Activated T-cell treated with anti-CD3 and anti-CD28 coated beads for 4 hours (primary cell): ENCODE data around the gene EVI5.

ENCODE experiments used
- DNase-seq: peaks from one replicate; pipeline ENCODE4 v3.0.0-alpha.2; 2020

EVI5 gene

GRCh38 chr1:92504291-92505014 lies 280.5 kb downstream of the EVI5 start:
- no peak for DNase-seq

GRCh38 chr1:92503926-92504285 lies 281.0 kb downstream of the EVI5 start:
- DNase-seq = no peak

GRCh38 chr1:92503043-92503925 lies 281.6 kb downstream of the EVI5 start:
- no peak for DNase-seq

- no peak for DNase-seq
These were observed 282.7 kb downstream of the EVI5 start for GRCh38 chr1:92502247-92502646.

GRCh38 chr1:92500552-92500951 lies 284.4 kb downstream of the EVI5 start:
- DNase-seq = no peak

GRCh38 chr1:92495392-92496063 lies 289.4 kb downstream of the EVI5 start:
- no peak for DNase-seq

GRCh38 chr1:92494485-92495141 lies 290.3 kb downstream of the EVI5 start:
- DNase-seq = no peak

GRCh38 chr1:92493139-92493538 lies 291.8 kb downstream of the EVI5 start:
- no peak for DNase-seq

- no peak for DNase-seq
These were observed 296.1 kb downstream of the EVI5 start for GRCh38 chr1:92488832-92489231.

- no peak for DNase-seq
These were observed 296.5 kb downstream of the EVI5 start for GRCh38 chr1:92488416-92488815.

GRCh38 chr1:92487078-92487605 lies 297.8 kb downstream of the EVI5 start:
- DNase-seq = no peak

- DNase-seq = peak; percentile 46
These were observed 298.4 kb downstream of the EVI5 start, which contains the start of gene GFI1 for GRCh38 chr1:92486251-92487077. Gene GFI1 (minus strand): TSS chr1:92486925. CDS start chr1:92483487, 3,438 bp downstream.

GRCh38 chr1:92485381-92486250 lies 299.3 kb downstream of the EVI5 start:
- DNase-seq = peak; percentile 84

- DNase-seq = peak; percentile 70
These were observed 300.2 kb downstream of the EVI5 start for GRCh38 chr1:92484472-92485380.

GRCh38 chr1:92483610-92484471 lies 301.1 kb downstream of the EVI5 start:
- DNase-seq = peak; percentile 60

- peak; percentile 25 for DNase-seq
These were observed 302.0 kb downstream of the EVI5 start for GRCh38 chr1:92482665-92483609.

- DNase-seq = no peak
These were observed 302.8 kb downstream of the EVI5 start for GRCh38 chr1:92481971-92482664.
